GM21737 (cell line): ENCODE results near the gene TAS2R60.
"Not testable (repeated sequence)": the region's sequence is repeated elsewhere in the genome, so short reads cannot be mapped to it uniquely, and the experiment has no call there.

ENCODE experiments used
- ATAC-seq: cut with Tn5 transposase; IDR thresholded peaks from one replicate; pipeline ENCODE4 v1.9.1; 2021; ENCODE audit warnings: mild to moderate bottlenecking, moderate library complexity; ENCODE audit not compliant: unreplicated experiment

Gene TAS2R60

DNA sequence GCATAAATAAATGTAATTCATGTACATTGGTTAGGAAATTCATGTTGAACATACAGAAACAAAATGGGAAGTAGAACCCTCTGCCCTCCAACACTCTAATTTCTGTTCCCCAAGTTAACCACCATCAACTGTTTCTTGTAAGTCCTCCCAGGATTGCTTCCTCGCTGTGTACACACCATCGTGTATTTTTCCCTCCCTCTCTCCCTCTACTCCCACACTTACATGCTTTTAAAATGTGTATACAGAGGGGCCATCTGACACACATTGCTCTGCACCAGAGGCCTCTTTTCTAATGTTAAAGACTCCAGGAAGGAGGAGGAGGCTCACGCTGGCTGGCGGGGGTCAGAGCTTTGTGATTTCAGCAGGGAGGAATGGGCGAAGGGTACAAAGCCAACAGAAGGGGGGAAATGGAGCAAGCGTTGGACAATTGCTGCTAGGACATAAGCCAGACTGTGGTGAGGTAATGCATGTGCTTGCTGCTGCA is 32.7 kb upstream of the TAS2R60 start:
- no peak for ATAC-seq

DNA sequence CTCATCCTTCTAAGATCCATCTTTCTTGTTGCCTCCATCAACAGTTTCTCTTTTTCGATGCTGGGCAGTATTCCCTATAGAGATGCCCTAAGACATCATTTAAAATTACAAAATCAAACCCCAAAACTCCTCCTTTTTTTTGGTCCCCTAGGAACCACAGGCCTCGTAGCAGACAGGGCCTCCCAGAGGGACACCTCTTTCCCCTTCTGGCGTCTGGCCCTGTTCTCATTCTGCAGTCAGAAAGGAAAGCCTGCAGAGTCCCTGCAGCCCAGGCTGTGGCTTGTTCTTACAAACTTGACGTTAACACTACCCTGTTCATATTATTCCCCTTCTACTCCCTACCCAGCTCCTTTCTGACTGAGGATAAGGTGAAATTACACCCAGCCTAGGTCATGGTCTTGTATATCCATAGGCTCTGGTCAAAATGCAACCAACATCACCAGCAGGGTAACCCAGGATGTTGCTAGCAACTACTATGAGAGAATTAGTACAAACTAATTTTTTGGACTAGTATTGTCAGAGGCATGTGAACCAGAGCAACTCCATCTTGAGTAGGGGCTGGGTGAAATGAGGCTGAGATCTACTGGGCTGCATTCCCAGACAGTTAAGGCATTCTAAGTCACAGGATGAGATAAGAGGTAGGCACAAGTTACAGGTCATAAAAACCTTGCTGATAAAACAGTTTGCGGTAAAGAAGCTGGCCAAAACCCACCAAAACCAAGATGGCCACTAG is 31.1 kb upstream of the TAS2R60 start:
- no peak for ATAC-seq

DNA sequence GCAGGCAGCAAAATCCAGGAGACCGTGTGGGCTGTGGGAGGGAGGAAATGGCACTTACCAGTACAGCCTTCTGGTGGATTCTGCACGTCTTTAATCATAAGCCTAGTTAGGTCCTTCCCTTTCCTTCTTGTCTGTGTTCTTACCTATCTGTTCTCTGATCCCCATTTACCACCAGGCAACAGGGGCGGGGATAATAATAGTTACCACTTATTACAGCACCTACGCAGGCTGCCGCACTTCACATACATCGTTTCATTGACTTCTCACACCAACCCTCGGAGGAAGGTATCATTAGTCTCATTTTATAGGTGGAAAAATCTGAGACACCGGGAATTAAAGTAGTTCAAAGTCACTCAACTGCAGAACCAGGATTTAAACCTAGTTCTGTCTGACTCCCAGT is 30.1 kb upstream of the TAS2R60 start:
- no peak for ATAC-seq

DNA sequence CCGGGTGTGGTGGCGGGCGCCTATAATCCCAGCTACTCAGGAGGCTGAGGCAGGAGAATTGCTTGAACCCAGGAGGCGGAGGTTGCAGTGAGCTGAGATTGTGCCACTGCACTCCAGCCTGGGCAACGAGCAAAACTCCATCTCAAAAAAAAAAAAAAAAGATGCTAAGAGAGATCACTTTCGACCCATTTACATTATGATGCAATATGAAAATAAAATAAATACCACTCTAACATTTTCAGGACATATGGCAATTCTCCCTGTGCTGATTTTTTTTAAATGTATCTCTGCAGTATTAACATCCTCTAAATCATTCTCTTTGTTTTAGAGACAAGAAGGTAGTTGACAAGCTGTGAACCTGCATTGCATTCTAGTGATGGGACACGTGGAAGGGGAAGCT is 28.0 kb upstream of the TAS2R60 start:
- ATAC-seq: not testable (repeated sequence)

DNA sequence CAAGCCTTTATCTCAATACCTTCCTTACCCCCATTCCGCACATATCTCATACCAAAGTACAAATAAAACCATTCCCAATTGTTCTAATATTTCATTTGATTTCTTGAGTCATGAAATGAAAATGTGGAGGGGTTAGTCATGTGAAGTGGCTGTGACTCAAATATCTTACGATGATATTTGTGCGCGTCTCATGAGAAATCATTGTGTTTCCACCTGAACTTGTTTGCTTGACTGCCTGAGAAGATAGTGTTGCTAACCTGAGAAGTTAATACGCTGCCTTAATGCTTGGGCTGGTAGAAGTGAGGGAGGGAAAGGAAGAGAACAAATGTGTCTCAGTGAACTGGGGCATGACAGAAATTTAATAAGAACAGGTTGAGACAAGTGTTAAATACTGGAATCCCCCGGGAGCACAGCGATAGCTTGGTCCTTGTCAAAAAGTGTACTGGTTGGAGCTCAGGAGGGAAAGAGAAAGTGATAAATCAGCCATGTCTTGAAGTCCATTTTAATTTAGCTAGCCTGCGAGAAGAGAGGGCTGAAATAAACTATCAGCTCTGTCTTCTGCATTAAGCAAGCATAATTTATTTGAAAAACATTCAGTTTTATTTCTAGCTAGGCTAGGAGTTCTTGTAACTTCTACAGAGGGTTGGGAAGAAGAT is 27.4 kb upstream of the TAS2R60 start:
- no peak for ATAC-seq

DNA sequence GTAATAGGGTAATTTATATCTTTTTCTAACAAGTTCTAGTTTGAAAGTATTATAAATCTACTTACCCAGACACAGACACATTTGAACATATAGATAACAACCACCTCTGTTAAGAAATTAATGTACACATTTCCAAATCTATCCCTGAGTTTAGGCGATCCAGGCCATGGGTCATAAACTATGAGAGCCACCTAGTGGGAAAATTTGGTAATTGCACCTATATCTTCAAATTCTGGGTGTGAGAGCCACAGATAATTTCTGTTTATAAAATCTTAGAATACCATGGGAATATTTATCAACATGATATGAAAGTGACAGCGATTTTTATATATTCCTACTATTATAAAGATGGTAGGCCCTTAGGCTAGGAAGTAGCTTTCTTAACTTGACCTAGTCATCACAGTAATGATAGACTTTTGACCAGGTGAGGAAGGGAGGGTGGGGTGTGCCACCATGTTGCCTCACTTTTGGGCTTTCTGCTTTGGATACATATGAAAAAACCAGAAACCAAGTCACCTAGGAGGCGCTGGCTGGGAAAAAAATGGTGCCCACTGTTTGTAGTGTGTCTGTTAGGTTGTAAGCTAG is 26.6 kb upstream of the TAS2R60 start:
- no peak for ATAC-seq

DNA sequence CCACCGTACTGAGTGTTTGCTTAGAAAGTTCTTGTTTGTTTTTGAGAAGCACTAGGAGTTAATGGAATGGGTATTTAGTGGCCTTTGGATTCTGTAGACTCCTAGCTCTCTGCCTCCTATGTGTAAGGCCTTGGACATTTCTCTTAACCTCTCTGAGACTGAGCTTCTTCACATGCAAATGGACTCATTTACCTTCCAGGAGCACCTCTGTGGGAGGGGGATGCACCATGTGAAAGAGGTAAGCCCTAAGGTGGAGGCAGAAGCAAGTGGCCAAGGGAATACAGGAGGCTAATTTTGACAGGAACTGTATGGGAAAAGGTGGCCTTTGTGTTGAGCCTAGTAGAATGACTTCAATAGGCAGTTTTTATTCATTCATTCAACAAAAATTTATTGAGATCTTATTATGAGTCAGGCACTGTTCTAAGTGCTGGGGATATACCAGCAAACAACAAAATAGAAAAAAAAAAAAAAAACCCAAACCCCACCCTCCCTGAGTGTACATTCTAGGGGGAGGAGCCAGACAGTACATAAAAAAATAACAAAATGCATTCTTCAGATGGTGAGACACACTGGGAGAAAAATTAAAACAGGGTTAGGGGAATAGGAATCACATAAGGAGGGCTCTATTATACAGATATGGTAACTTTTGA is 25.4 kb upstream of the TAS2R60 start:
- ATAC-seq: no peak

DNA sequence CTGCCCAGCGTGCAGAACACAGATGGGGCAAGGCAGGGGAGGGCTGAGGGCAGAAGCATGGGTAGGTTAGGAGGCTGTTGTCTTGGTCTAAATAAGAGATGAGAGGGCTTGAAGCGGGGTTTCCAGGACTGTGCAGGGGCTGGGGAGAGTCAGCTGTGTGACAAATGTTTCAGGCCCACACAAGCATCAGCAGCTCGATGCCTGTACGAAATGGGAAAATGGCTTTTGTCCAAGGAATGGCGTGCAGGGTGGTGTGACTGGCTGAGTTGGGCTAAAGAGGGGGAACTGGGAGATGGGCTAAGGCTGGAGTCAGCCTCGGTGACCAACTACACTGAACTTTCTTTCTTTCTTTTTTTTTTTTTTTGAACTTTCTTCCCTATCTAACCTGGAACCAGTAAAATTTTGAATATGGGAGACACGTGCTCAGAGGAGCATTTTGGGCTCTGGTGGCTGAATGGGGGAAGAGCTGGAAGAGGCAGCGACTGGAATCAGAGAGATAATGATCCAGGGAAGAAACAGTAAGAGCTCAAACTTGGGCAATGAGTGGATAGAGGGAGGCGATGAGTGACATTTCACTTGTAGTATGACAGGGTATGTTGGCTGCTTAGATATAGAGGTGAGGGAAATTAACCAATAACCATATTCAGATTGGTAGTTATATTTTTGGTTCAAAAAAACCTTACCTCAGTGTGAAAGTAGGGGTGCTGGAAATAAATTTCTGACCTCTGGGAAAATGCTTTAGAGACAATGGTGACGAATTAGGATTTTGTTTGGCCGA is 24.4 kb upstream of the TAS2R60 start:
- no peak for ATAC-seq

DNA sequence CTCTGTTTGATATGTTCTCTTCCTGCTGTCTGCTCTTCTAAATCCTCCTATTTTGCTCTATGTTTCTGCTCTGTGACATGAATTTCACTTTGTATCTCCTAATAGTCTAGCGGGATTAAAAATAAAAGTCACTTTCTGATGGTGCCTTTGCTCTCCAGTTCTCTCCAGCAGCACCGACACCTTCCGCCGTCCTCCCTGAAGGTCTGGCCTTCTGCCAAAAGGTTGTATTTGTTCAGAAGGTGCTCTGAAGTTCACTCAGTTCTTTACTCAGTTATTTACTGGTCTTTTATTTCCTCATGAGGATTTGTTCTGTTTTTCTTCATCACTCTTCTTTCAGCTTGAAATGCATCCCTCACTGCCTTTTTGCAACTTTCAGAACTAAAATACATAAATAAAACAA is 23.4 kb upstream of the TAS2R60 start:
- ATAC-seq: no peak

DNA sequence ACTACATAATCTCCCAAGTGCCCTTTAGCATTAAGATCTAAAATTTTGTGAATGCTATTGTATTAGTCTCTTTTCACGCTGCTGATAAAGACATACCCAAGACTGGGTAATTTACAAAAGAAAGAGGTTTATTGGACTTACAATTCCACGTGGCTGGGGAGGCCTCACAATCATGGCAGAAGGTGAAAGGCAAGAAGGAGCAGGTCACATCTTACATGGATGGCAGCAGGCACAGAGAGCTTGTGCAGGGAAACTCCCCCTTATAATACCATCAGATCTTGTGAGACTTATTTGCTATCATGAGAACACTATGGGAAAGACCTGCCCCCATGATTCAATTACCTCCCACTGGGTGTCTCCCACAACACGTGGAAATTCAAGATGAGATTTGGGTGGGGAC is 22.6 kb upstream of the TAS2R60 start:
- not testable (repeated sequence) for ATAC-seq

DNA sequence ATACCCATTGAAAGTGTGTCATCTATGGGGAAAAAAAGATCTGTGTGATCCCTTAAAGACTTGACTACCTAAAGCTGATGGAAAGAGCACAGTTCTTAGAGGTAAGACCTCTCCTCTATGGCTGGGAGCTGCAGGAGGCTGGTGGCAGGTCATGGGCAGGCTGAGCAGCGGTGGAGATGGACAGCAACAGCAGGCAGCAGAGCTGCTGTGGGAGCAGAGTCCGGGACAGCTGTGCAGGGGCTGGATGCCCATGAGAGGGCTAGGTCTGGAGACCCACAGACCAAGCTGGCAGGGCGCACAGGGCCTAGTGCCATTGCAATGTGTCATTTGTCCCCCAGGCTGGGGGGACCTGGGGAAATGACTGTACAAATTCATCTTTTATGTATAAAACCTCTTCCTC is 21.2 kb upstream of the TAS2R60 start:
- ATAC-seq: no peak

DNA sequence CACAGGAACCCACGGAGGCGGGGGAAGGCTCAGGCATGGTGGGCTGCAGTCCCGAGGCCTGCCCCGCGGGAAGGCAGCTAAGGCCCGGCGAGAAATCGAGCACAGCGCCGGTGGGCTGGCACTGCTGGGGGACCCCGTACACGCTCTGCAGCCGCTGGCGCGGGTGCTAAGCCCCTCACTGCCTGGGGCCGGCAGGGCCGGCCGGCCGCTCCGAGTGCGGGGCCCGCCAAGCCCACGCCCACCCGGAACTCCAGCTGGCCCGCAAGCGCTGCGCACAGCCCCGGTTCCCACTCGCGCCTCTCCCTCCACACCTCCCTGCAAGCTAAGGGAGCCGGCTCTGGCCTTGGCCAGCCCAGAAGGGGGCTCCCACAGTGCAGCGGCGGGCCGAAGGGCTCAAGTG is 18.8 kb upstream of the TAS2R60 start:
- ATAC-seq: not testable (repeated sequence)

DNA sequence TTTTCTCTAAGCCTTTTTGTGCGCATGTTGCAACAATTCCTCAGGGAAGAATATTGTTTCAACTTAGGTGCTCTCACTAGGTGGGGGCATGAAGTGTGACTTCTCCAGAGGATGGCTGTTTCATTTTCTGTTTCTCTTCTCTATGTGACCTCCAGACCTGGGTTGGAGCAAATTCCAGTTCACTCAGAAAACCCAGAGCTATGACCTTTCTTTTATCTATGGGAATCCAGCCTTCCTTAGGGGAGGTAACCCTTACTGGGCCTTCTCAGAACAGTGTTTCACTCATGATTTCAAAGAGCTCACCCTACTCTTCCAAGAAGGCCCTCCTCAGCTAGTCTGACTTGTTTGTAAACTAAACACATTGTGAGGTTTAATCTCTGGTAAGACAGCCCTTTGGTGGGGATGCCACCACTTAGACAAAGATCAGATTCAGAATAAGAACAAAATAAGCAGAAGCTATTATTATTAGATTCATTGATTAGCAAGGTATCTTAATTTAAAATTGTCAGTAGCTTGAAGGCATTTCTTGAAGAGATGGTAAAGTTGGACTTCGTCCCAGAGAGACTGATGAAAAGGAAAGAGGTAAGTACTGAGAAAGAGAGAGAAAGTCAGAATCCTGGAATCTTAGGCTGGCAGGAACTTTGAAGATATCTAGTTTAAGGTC is 16.6 kb upstream of the TAS2R60 start:
- no peak for ATAC-seq

DNA sequence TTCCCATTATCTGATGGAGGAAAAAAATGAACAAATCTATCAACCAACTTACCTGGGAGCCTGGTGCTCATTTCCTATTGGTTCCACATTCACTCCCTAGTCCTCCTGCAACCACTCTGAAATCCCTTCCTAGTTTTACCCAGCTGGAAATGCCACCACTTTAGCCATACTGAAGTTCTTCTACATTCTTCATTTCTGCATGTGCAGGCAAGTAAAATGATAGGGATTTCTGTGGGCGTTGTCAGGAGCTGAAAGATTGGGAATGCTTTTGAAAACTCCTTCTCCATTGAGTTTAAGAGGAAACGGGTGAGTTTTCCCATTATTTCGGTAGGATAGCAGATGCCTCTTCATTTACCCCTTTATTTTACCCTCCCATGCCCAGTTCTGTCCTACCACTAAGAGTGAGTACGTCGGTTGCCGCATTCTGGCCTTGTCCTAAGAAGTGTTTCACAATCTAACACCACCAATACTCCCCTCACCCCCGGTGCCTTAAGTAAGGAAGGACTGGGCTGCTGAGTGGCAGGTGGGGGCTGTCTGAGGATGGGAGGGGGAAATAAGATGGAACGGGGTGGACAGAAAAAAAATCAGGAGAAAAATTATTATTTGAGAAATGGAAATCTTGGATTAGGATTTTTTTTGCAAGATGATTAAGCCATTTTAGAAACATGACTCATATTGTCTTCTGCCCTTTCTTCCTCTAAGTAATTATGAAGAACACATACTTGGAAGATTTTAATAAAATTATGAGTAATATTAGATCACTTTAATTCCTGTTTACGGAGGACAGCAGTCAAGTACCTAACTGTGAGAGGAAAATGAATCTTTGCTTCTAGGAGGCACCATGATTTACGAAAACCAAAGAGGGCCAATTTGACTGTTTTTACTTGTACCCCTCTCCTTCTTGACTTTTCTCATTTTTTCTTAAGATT is 13.2 kb upstream of the TAS2R60 start:
- no peak for ATAC-seq

DNA sequence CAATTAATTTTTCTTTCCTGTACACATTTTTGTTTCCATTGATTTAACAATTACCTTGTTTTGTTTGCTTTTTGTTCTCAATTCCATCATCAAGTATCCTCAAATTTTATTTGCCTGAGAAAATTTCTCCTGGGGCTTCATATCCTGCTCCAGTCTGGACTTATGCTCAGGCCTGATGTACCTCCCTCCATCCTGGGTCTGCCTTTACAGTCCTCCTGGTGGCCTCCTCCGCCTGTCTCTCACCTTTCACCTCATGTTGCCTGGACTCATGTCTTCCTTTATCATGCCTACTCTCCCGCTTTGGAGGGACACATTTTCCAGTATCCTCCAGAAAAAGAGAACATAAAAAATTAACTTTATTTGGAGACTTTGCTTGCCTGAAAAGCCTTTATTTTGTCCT is 12.1 kb upstream of the TAS2R60 start:
- ATAC-seq: no peak

DNA sequence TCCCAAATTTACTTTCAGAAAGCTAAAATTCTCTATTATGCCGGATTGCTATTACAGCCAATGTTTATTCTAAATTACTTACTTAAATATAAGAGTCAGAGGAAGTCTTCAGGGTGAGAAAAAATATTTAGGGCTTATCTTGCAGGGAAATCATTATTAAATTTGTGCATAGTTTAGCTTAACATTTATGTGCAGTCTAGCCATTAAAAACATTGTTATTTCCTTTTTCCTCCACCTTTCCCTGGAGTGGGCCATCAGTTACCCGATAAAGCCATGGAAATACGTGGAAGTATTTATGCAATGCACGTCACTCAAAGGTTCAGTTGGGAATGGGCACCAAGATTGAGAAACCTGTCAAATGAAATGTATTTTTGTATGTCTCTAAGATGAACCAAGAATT is 9.5 kb upstream of the TAS2R60 start:
- ATAC-seq: no peak

DNA sequence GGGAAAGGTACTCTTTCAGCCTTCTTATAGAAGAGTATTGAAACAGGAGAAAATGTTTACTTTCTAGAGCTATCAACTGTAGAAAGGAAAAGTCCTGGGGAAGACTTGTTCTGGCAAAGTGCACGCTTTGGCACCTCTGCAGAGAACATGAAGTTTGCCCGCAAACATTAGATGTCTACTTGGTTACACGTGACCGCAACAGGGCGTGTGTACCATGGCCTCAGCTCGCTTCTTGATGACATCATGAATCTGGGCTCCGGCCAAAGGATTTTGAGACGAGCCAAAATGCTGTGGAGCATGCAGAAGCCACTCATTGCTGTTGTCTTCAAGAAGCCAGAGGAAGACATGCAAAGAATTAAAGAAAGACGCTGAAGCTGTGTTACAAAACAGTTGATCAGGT is 8.6 kb upstream of the TAS2R60 start:
- ATAC-seq: no peak

DNA sequence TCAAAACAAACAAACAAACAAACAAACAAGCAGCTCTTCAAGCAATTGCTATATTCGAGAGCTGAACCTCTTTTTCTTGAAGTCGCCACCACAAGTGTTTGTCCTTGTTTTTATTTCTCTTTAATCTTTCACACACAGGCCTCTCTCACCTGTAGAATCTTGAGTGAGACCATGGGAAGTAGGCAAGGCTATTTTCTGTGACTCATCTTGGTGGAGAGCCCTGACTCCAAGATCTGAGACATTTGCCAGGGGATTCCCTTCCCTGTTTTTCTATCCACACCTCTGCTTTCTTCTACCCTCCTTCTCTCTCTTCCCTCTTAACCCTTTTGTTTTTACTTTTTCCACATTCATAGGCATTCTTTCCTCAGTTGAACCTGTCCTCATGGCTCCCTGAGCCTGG is 8.0 kb upstream of the TAS2R60 start:
- ATAC-seq: no peak

DNA sequence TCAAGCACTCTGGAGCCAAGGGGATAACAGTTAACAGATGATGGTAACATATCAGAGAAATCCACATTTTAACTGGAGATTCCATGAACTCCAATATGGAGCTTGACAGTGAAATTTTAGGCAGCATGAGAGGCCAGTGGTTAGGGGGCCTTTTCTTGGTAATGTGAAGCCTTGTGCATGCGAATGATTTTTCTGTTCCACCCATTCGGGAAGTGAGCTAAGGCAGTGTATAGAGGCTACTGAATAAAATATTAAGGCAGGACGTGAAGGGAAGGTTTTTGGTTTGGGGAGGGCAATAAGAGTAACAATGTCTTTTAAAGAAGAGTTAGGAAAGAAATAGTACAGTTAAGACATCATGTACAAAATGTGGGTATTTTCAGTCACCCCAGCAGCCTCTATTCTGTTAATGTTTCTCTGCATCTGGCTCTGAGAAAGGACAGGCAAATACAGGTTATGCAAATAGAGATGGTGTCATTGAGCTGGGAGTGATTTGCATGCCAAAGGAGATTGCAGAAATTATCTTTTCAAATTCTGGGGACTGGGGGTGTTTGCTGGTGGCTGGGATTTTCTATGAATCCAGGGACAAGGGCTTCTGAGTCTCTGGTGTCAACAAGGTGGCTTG is 6.8 kb upstream of the TAS2R60 start:
- ATAC-seq: peak; percentile 80
